ENCODE measurements around the gene CATSPER1. TPM values are rescaled to one million over a fixed set of nuclear protein-coding genes. Genes with fewer than 3 reads are reported as not detected.
A peak's percentile ranks its signal among the peaks of the same experiment; 100 is the strongest.

Gene CATSPER1
- total and polyA plus RNA-seq, 2 of the 13 experiments (the other 11 are each of a cell fraction or from before 2014, with no cell fraction given): 0.17 TPM; not detected in 1

GRCh38 chr11:66067640-66068039 lies 41.4 kb upstream of the CATSPER1 start:
- peak overlapping the region; percentile 10 for H3K27ac ChIP-seq (ENCODE audit: extremely low read length, insufficient read depth, low read length)
- BruUV-seq (replicated peaks): no TSS peak
- intact Hi-C loops (cut with micrococcal nuclease; ENCODE audit: unreplicated experiment): no loop called here

More at GRCh38 chr11:66067640-66068039, 41.4 kb upstream of the CATSPER1 start:
- H3K36me3 ChIP-seq (replicated peaks in 1 of 2; ENCODE audit: control insufficient read depth in 1 of 2, insufficient read depth in 2 of 2, low read length in 2 of 2): peaks cover 17 to 56% of the 10 kb centered on the region in 2 experiments
- POLR2A ChIA-PET: interaction anchor here (5.1 kb wide), 1 partner anchor 15 kb away, joined by 40 read pairs; the partner anchor contains the start of gene SF3B2
- peaks cover 52% of the 10 kb centered on the region for H3K4me1 ChIP-seq (ENCODE audit: insufficient read depth, low read length)
- 84% methylated on average over 4 of the region's 4 CpGs for WGBS (ENCODE audit: low lambda C conversion rate)
- in situ Hi-C loops (cut with HindIII; ENCODE audit: extremely low pct_ligation_motif_present, low pct_unique_long_range_greater_than_20kb): loop anchor here (5.0 kb wide), 1 partner anchor 65 kb away; no protein-coding TSS in a partner anchor
- H3K9me3 ChIP-seq (ENCODE audit: low read length): no peaks in the 10 kb centered on the region
- H3K4me2 ChIP-seq (ENCODE audit: low read depth, low read length): no peak overlapping the region
- no peak overlapping the region for H3K4me3 ChIP-seq (replicated peaks in 1 of 3; ENCODE audit: insufficient read depth in 1 of 3, low read depth in 2 of 3, low read length in 3 of 3)
- CTCF ChIA-PET (ENCODE audit: low intra/inter-chr PET ratio, low total read pairs): interaction anchor here (2.7 kb wide), 1 partner anchor 67 kb away, joined by 14 read pairs; no protein-coding TSS in a partner anchor
- FAIRE-seq: no peak
- H3K27me3 ChIP-seq (ENCODE audit: control insufficient read depth in 1 of 2, insufficient read depth in 2 of 2, low read length in 2 of 2): no peaks in the 10 kb centered on the region
- DNase-seq (ENCODE audit: low spot score): no peak
- no peak overlapping the region for H3K9ac ChIP-seq (ENCODE audit: insufficient read depth, low read depth, low read length)
- no peak for ATAC-seq
- no peaks in the 10 kb centered on the region for H4K20me1 ChIP-seq (ENCODE audit: insufficient read depth, low read length)
- H2AFZ ChIP-seq (ENCODE audit: low read length): no peak overlapping the region
- no peak for TF ChIP-seq EP300 (IDR thresholded peaks at IDR 0.05; ENCODE audit: low read depth in 2 of 2, low read length in 2 of 2)
- no peak for TF ChIP-seq EP300 (CRISPR knock-in tag; IDR thresholded peaks at IDR 0.05; ENCODE audit: borderline replicate concordance)
- TF ChIP-seq ZHX1 (CRISPR knock-in tag; IDR thresholded peaks at IDR 0.05; ENCODE audit: low read depth): no peak
- TF ChIP-seq YEATS4 (CRISPR knock-in tag; IDR thresholded peaks at IDR 0.05; ENCODE audit: borderline replicate concordance): no peak
- TF ChIP-seq ZNF589 (CRISPR knock-in tag; conservative IDR thresholded peaks at IDR 0.05): no peak
- no peak for TF ChIP-seq ZNF704 (CRISPR knock-in tag; IDR thresholded peaks at IDR 0.05; ENCODE audit: borderline replicate concordance)
- TF ChIP-seq SNRNP70 (IDR thresholded peaks at IDR 0.05; ENCODE audit: low read depth, low read length): no peak
- TF ChIP-seq HMG20A (CRISPR knock-in tag; IDR thresholded peaks at IDR 0.05; ENCODE audit: borderline replicate concordance): no peak
- no peak for TF ChIP-seq ZNF414 (CRISPR knock-in tag; IDR thresholded peaks at IDR 0.05)
- no peak for TF ChIP-seq ZNF44 (CRISPR knock-in tag; IDR thresholded peaks at IDR 0.05)
- no peak for TF ChIP-seq MEF2D (CRISPR knock-in tag; IDR thresholded peaks at IDR 0.05)
- TF ChIP-seq GATAD2A (CRISPR knock-in tag; IDR thresholded peaks at IDR 0.05): no peak
- TF ChIP-seq AFF4 (CRISPR knock-in tag; IDR thresholded peaks at IDR 0.05): no peak
- H3K79me2 ChIP-seq (ENCODE audit: insufficient read depth, low read length): peaks cover 19% of the 10 kb centered on the region
